Activated naive CD4-positive, alpha-beta T cell (primary cell): ENCODE measurements around the gene FLAD1.

Experiments
- DNase-seq, 4 experiments: peaks; one replicate each; lab custom pipeline; 2025; lab: John Stamatoyannopoulos, UW

FLAD1 gene

GRCh38 chr1:154982897-154983648 lies at the start of gene FLAD1:
Gene FLAD1, plus strand, starts transcription at chr1:154983344. Its CDS starts 351 bp downstream, at chr1:154983695.
- peak; percentile 86 to 88 (median 86) for DNase-seq

GRCh38 chr1:154934358-154934948 lies 48.7 kb upstream of the FLAD1 start:
- no peak for DNase-seq

- DNase-seq = no peak
Observed at GRCh38 chr1:154935749-154936554, 47.2 kb upstream of the FLAD1 start.

- DNase-seq = peak; percentile 83 to 90 (median 88)
Observed at GRCh38 chr1:154936555-154937084, 46.5 kb upstream of the FLAD1 start, which contains the start of gene PMVK. Gene PMVK, minus strand, starts transcription at chr1:154936719. Its CDS starts 34 bp downstream, at chr1:154936685.

GRCh38 chr1:154937085-154937987 lies 45.8 kb upstream of the FLAD1 start:
- peak; percentile 83 to 90 (median 88) for DNase-seq

GRCh38 chr1:154937988-154938386 lies 45.2 kb upstream of the FLAD1 start:
- no peak for DNase-seq

GRCh38 chr1:154938604-154939399 lies 44.3 kb upstream of the FLAD1 start:
- DNase-seq = no peak

GRCh38 chr1:154940213-154940560 lies 43.0 kb upstream of the FLAD1 start:
- DNase-seq = no peak

GRCh38 chr1:154940651-154941194 lies 42.4 kb upstream of the FLAD1 start:
- DNase-seq = no peak

- no peak for DNase-seq
Observed at GRCh38 chr1:154941333-154942013, 41.7 kb upstream of the FLAD1 start.

- no peak for DNase-seq
Observed at GRCh38 chr1:154943649-154944400, 39.3 kb upstream of the FLAD1 start.

- DNase-seq = no peak
Observed at GRCh38 chr1:154944401-154945159, 38.6 kb upstream of the FLAD1 start.

- DNase-seq = no peak
Observed at GRCh38 chr1:154945160-154945961, 37.8 kb upstream of the FLAD1 start.

- DNase-seq = no peak
Observed at GRCh38 chr1:154945962-154946850, 36.9 kb upstream of the FLAD1 start.

- DNase-seq = no peak
Observed at GRCh38 chr1:154948079-154948478, 35.1 kb upstream of the FLAD1 start.
